C4-2B (cell line): ENCODE results near the gene ZNF229.
"Not testable (repeated sequence)": the region's sequence is repeated elsewhere in the genome, so short reads cannot be mapped to it uniquely, and the experiment has no call there.

Source experiments
- H3K27ac ChIP-seq: fragments of 450-650 bp; 2 replicates; pipeline ENCODE4 v1.5.1; 2017
- ZFX ChIP-seq: fragments of 450-650 bp; IDR thresholded peaks from 2 replicates; pipeline ENCODE4 v1.6.1; 2017
- TF ChIP-seq, protein P1 (sequence below): fragments of 450-650 bp; conservative IDR thresholded peaks from 2 replicates; pipeline ENCODE4 v1.5.1; 2017; ENCODE audit warnings: mild to moderate bottlenecking

The ZNF229 gene

GRCh38 chr19:44451687-44452086 is 3.4 kb upstream of the ZNF229 start:
- TF ChIP-seq, protein P1, sequence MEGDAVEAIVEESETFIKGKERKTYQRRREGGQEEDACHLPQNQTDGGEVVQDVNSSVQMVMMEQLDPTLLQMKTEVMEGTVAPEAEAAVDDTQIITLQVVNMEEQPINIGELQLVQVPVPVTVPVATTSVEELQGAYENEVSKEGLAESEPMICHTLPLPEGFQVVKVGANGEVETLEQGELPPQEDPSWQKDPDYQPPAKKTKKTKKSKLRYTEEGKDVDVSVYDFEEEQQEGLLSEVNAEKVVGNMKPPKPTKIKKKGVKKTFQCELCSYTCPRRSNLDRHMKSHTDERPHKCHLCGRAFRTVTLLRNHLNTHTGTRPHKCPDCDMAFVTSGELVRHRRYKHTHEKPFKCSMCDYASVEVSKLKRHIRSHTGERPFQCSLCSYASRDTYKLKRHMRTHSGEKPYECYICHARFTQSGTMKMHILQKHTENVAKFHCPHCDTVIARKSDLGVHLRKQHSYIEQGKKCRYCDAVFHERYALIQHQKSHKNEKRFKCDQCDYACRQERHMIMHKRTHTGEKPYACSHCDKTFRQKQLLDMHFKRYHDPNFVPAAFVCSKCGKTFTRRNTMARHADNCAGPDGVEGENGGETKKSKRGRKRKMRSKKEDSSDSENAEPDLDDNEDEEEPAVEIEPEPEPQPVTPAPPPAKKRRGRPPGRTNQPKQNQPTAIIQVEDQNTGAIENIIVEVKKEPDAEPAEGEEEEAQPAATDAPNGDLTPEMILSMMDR = no peak
- TF ChIP-seq ZFX = no peak
- H3K27ac ChIP-seq = no peak overlapping the region

DNA sequence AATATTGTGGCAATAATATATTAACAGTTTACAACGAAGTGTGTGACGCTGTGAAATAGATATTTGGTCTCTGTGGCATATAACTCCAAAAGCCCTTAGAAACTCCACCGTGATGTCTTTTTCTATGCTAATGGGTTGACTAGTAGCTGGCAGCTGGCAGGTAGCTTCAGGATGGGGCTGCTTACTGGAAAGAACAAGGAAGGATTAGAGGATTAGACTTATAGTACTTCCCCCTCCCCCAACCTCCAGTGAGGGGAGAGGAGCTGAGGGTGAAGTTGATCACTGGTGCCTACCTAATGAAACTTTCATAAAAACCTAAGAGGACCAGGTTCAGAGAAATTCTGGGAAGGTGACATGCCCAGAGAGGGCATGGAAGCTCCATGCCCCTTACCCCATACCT is 9.8 kb downstream of the ZNF229 start:
- TF ChIP-seq, protein P1 = no peak
- no peak for TF ChIP-seq ZFX
- no peak overlapping the region for H3K27ac ChIP-seq

DNA sequence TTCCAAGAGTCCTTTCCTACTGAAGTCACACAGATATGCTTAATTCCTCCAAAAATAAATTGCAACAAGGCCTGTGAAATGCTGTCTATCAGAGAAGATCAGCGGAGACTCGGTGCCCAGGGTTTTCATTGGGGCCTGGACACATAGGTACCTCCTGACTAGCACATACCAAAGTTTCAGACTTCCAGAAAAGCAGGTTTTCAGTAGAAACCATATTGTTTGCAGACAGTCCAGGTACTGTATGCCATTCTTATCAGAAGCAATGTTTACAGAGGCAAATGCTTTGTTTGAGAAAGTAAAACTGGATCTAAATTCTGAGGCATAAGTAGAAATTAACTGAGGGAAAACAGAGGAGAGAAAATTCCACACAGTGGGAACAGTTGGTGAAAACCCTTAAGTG is 12.8 kb downstream of the ZNF229 start:
- H3K27ac ChIP-seq = no peak overlapping the region
- TF ChIP-seq ZFX = no peak
- TF ChIP-seq, protein P1 = no peak

DNA sequence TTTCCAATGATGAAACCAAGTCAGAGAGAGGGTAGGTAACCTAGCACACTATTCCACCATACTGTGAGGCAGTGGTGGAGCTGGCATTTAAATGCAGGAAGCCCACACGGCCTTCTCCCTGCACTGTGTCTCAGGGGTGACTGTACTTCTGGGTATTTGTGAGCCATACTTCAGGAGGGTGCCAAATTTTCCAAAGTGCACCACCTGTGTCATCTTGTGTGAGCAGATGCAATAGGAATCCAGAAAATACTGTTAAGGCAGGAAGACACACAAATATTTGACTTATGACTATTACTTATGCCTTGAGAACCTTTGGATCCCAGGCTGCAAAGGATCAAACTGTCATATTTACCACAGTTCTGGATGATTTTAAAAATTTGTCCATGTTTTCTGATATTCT is 17.3 kb downstream of the ZNF229 start:
- no peak for TF ChIP-seq ZFX
- TF ChIP-seq, protein P1 = no peak
- H3K27ac ChIP-seq = no peak overlapping the region

GRCh38 chr19:44415553-44415952 is 32.7 kb downstream of the ZNF229 start:
- H3K27ac ChIP-seq = not testable (repeated sequence)

DNA sequence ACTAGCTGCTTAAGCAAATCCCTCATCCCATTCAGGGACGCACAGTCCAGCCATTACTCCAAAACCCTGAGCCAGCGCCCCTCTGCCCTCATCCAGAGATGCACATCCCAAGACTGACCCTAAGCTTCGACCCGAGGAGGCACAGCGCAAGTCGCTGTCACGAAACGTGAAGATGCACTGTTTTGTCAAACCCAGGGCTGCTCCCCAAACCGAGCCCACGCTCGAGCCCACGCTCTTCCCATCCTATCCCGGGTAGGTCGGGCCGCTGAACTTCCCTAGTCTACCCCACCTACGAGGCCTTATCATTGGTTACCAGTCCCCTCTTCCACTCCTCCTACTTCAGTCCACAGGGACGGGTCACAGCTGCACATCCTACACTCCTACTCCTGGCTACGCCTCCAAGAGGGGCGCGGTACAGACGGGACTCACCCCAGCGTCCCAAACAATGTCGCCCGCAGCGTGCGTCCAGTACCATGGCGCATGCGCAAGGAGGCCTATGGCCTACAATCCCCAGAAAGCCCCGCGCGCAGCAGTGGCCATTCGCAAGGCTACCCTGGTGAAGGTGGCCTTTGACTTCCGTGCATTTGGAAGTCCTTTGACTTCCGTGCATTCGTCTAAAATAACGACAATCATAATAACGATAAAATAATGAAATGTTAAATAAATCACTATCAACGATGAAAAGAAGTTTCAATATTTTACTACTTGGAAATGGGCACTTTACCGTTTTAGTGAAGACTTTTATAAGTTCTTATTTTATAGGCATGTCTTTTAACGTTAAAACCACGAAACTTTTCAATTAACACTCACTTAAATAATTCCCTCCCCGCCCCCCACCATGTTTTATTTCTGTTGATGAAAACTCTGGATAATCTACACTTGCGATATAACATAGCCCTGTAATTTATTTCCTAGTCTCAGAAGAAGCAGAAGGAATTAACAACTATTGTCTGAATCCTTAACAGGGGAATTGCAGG is 46.8 kb downstream of the ZNF229 start, which contains the start of gene ZNF285:
Gene ZNF285, minus strand, starts transcription at position 470 of the 977 bp plus-strand sequence. CDS start 4,395 bp downstream, outside the sequence.
- H3K27ac ChIP-seq = peak within 1 kb of the TSS; percentile 45; the same call in 1 of the 2 replicates
- TF ChIP-seq ZFX = no peak
- TF ChIP-seq, protein P1 = no peak

- not testable (repeated sequence) for H3K27ac ChIP-seq
Observed at GRCh38 chr19:44389268-44389667, 59.0 kb downstream of the ZNF229 start.
